SK-N-MC (cell line): Measurements from ENCODE around the gene DTX2.

Experiments
- EZH2 ChIP-seq: fragments of 200-600 bp; sonication (generic); IDR thresholded peaks from one replicate; pipeline ENCODE4 v1.6.1; 2017; ENCODE audit warnings: antibody characterized with exemption
- FOXP2 ChIP-seq: optimal IDR thresholded peaks from 2 replicates; pipeline ENCODE3; 2011; ENCODE audit warnings: mild to moderate bottlenecking, moderate library complexity; ENCODE audit not compliant: insufficient read depth; ENCODE audit errors: extremely low read length, control extremely low read depth
- POLR2AphosphoS5 ChIP-seq: IDR thresholded peaks from 2 replicates; pipeline ENCODE4 v1.6.1; 2012; ENCODE audit warnings: mild to moderate bottlenecking, low read depth, low read length, borderline replicate concordance

DNA sequence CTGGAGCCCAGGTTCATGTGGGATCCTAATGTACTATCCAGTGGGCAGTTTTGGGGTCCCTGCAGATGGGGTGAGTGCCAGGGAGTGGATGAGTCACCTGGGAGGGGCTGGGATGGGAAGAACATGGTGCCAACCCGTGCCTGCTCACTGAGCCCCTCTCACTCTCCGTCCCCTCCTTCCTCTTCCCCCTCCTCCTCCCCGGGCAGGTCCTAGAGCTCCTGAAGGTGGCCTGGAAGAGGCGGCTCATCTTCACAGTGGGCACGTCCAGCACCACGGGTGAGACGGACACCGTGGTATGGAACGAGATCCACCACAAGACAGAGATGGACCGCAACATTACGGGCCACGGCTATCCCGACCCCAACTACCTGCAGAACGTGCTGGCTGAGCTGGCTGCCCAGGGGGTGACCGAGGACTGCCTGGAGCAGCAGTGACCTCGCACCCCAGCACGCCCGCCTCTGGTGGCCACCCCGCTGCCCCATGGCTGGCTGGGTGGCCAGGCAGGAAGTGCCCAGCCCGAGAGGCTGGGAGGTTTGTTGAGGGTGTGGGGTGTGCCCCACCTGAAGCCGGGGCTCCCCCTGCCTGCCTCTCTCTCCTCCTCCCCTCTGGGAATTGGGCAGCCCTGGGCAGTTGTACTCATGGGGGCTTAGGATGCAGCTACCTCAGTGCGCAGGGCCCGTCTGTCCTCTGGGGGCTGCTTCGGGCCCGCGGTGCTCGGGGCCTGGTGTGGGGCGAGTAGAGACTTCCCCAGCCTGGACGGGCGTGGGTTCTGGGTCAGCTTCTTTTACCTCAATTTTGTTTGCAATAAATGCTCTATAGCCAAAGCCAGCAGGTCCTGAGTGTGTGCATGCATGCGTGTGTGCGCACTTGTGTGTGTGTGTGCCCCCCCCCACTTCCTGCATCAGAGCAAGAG lies 43.9 kb downstream of the DTX2 start:
- TF ChIP-seq EZH2, result no peak
- TF ChIP-seq POLR2AphosphoS5, result no peak
- no peak for TF ChIP-seq FOXP2
